WTC11 (cell line): ENCODE results near the gene UPF1. TPM values are rescaled to one million over a fixed set of nuclear protein-coding genes. Genes with fewer than 3 reads are reported as not detected.

Experiments
- ATAC-seq: fragments of 200-7000 bp; cut with Tn5 transposase; 2 replicates; pipeline ENCODE4 v1.10.0; 2021; ENCODE audit warnings: mild to moderate bottlenecking, moderate library complexity
- CTCF ChIA-PET: fragments of 300-600 bp; sonication (Branson Sonifier 250); formaldehyde crosslinking; loops from one replicate; lab custom pipeline; 2021; ENCODE audit warnings: antibody characterized with exemption; lab: Charles Lee
- POLR2A ChIA-PET: fragments of 350-600 bp; sonication (Branson Sonifier 250); formaldehyde crosslinking; loops from one replicate; lab custom pipeline; 2021; ENCODE audit warnings: antibody characterized with exemption; lab: Charles Lee
- DNase-seq: peaks from one replicate; pipeline ENCODE4 v3.0.0; 2021; ENCODE audit warnings: low spot score
- H3K27ac Mint-ChIP-seq: 2 replicates; pipeline ENCODE4 v1.8.0; 2021; ENCODE audit warnings: mixed read lengths
- H3K27me3 Mint-ChIP-seq: 2 replicates; pipeline ENCODE4 v1.8.0; 2021; ENCODE audit warnings: low read depth, mild to moderate bottlenecking, moderate library complexity, mixed read lengths
- H3K36me3 Mint-ChIP-seq: 2 replicates; pipeline ENCODE4 v1.8.0; 2021; ENCODE audit warnings: mixed read lengths
- H3K4me1 Mint-ChIP-seq: 2 replicates; pipeline ENCODE4 v1.8.0; 2022; ENCODE audit warnings: mixed read lengths
- H3K4me3 Mint-ChIP-seq: 2 replicates; pipeline ENCODE4 v1.8.0; 2021; ENCODE audit warnings: mild to moderate bottlenecking, moderate library complexity, mixed read lengths
- H3K9me3 Mint-ChIP-seq: 2 replicates; pipeline ENCODE4 v1.8.0; 2021; ENCODE audit warnings: mixed read lengths
- ARID4B ChIP-seq: sonication (generic); formaldehyde crosslinking; IDR thresholded peaks from 2 replicates; pipeline ENCODE4 v1.8.0; 2023; ENCODE audit warnings: missing genetic modification reagents, mild to moderate bottlenecking, borderline replicate concordance
- ATF2 ChIP-seq: sonication (generic); formaldehyde crosslinking; IDR thresholded peaks from 2 replicates; pipeline ENCODE4 v1.8.1; 2022; ENCODE audit warnings: low read depth, missing genetic modification reagents, borderline replicate concordance
- CREM ChIP-seq: sonication (generic); formaldehyde crosslinking; IDR thresholded peaks from 2 replicates; pipeline ENCODE4 v1.8.1; 2022; ENCODE audit warnings: mild to moderate bottlenecking, missing genetic modification reagents, moderate library complexity
- CTCF ChIP-seq: fragments of 200-600 bp; IDR thresholded peaks from 2 replicates; pipeline ENCODE4 v1.8.0; 2022; ENCODE audit warnings: antibody characterized with exemption
- ESRRA ChIP-seq: sonication (generic); formaldehyde crosslinking; IDR thresholded peaks from 2 replicates; pipeline ENCODE4 v1.8.1; 2022; ENCODE audit warnings: mild to moderate bottlenecking, missing genetic modification reagents, borderline replicate concordance
- FOXJ3 ChIP-seq: sonication (generic); formaldehyde crosslinking; IDR thresholded peaks from 2 replicates; pipeline ENCODE4 v1.9.0; 2021; ENCODE audit warnings: missing genetic modification reagents, mild to moderate bottlenecking, borderline replicate concordance
- FOXP1 ChIP-seq: sonication (generic); formaldehyde crosslinking; IDR thresholded peaks from 2 replicates; pipeline ENCODE4 v1.8.0; 2022; ENCODE audit warnings: missing genetic modification reagents, mild to moderate bottlenecking, moderate library complexity, borderline replicate concordance
- GRHL2 ChIP-seq: fragments of 250-450 bp; sonication (Bioruptor Pico); IDR thresholded peaks from 2 replicates; pipeline ENCODE4 v1.8.0; 2022; ENCODE audit warnings: mild to moderate bottlenecking, moderate library complexity; ENCODE audit not compliant: insufficient replicate concordance, severe bottlenecking
- HMGA2 ChIP-seq: fragments of 250-450 bp; sonication (Bioruptor Pico); IDR thresholded peaks from 2 replicates; pipeline ENCODE4 v1.4.0; 2021; ENCODE audit warnings: mild to moderate bottlenecking, moderate library complexity
- JUN ChIP-seq: sonication (generic); formaldehyde crosslinking; IDR thresholded peaks from 2 replicates; pipeline ENCODE4 v1.8.0; 2023; ENCODE audit warnings: mild to moderate bottlenecking, missing genetic modification reagents
- KAT7 ChIP-seq: sonication (generic); formaldehyde crosslinking; IDR thresholded peaks from 2 replicates; pipeline ENCODE4 v1.8.1; 2023; ENCODE audit warnings: missing genetic modification reagents, mild to moderate bottlenecking, borderline replicate concordance
- SMAD3 ChIP-seq: sonication (generic); formaldehyde crosslinking; IDR thresholded peaks from 2 replicates; pipeline ENCODE4 v1.8.0; 2022; ENCODE audit warnings: missing genetic modification reagents, mild to moderate bottlenecking, borderline replicate concordance
- SP1 ChIP-seq: sonication (generic); formaldehyde crosslinking; conservative IDR thresholded peaks from 2 replicates; pipeline ENCODE4 v1.8.1; 2022; ENCODE audit warnings: missing genetic modification reagents
- TCF7 ChIP-seq: sonication (generic); formaldehyde crosslinking; IDR thresholded peaks from 2 replicates; pipeline ENCODE4 v1.8.0; 2022; ENCODE audit warnings: mild to moderate bottlenecking, low read depth, missing genetic modification reagents, moderate library complexity
- ZBTB21 ChIP-seq: sonication (generic); formaldehyde crosslinking; IDR thresholded peaks from 2 replicates; pipeline ENCODE4 v1.8.1; 2023; ENCODE audit warnings: mild to moderate bottlenecking, missing genetic modification reagents, borderline replicate concordance
- ZBTB43 ChIP-seq: sonication (generic); formaldehyde crosslinking; IDR thresholded peaks from 2 replicates; pipeline ENCODE4 v1.8.1; 2023; ENCODE audit warnings: mild to moderate bottlenecking, missing genetic modification reagents
- ZNF263 ChIP-seq: sonication (generic); formaldehyde crosslinking; IDR thresholded peaks from 2 replicates; pipeline ENCODE4 v1.8.1; 2022; ENCODE audit warnings: low read depth, mild to moderate bottlenecking, moderate library complexity, missing genetic modification reagents
- ZNF671 ChIP-seq: fragments of 250-450 bp; sonication (Bioruptor Pico); IDR thresholded peaks from 2 replicates; pipeline ENCODE4 v1.8.0; 2021; ENCODE audit warnings: mild to moderate bottlenecking
- ZSCAN18 ChIP-seq: fragments of 250-450 bp; sonication (Bioruptor Pico); IDR thresholded peaks from 2 replicates; pipeline ENCODE4 v2.1.2; 2022; ENCODE audit warnings: mild to moderate bottlenecking, moderate library complexity
- total RNA-seq: library from RNA; stranded (reverse); gene quantifications from 3 replicates; pipeline ENCODE4 v1.2.3, GENCODE V29; 2021

Gene UPF1
- total RNA-seq, 1 experiment from 2014 or later = 82.5 TPM

- DNase-seq (no peak), ATAC-seq (no peak)
- no peak for TF ChIP-seq ARID4B (CRISPR knock-in tag)
- TF ChIP-seq ZBTB43 = no peak
- TF ChIP-seq FOXP1 (CRISPR knock-in tag) = no peak
- TF ChIP-seq ZBTB21 (CRISPR knock-in tag) = no peak
- no peak for TF ChIP-seq ZSCAN18
- no peak for TF ChIP-seq GRHL2 (CRISPR knock-in tag)
- TF ChIP-seq ZNF263 (CRISPR knock-in tag) = no peak
- no peak for TF ChIP-seq CTCF
- TF ChIP-seq TCF7 = no peak
- TF ChIP-seq ATF2 (CRISPR knock-in tag) = no peak
- no peak for TF ChIP-seq SP1 (CRISPR knock-in tag)
- no peak for TF ChIP-seq CREM (CRISPR knock-in tag)
- TF ChIP-seq FOXJ3 (CRISPR knock-in tag) = no peak
- TF ChIP-seq ZNF671 (CRISPR knock-in tag) = no peak
- TF ChIP-seq SMAD3 = no peak
- TF ChIP-seq KAT7 = no peak
- TF ChIP-seq JUN (CRISPR knock-in tag) = no peak
- TF ChIP-seq ESRRA (CRISPR knock-in tag) = no peak
- no peak for TF ChIP-seq HMGA2 (CRISPR knock-in tag)
- Mint-ChIP-seq H3K27me3 (peaks cover 16% of the 10 kb centered on the region), H3K4me3 (no peak overlapping the region), H3K27ac (no peak overlapping the region), H3K4me1 (no peaks in the 10 kb centered on the region), H3K36me3 (peaks cover 5% of the 10 kb centered on the region; the same call in 1 of the 2 replicates), H3K9me3 (no peaks in the 10 kb centered on the region)
- CTCF ChIA-PET = interaction anchor here (0.5 to 1.3 kb wide), 3 partner anchors 34 to 337 kb away, joined by 3 to 4 read pairs (median 3); no protein-coding TSS in a partner anchor
- POLR2A ChIA-PET = no interaction called here
Observed at GRCh38 chr19:18899624-18900560, 68.1 kb downstream of the UPF1 start.
